ENCODE data around the gene AMDHD2. TPM values are rescaled to one million over a fixed set of nuclear protein-coding genes. Genes with fewer than 3 reads are reported as not detected.

AMDHD2 gene
- total and polyA plus RNA-seq, 2 experiments from 2014 or later, result 15.2 to 31.9 TPM

DNA sequence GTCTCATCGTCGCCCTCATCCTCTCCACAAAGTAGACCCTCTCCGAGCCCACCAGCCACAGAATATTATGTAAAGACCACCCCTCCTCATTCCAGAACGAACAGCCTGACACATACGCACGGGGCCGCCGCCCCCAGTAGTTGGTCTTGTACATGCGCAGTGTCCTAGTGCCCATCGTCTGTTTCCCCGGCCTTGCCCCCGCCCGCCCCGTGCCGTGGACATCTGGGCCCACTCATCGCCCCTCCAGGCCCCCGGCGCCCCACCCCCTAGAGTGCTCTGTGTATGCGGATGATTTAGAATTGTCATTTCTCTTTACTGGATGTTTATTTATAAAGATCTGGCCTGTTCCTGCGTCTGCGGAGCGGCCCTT, 475 bp upstream of the AMDHD2 start:
- peak overlapping the region; percentile 40; the same call in 1 of the 2 replicates for H3K4me3 ChIP-seq
- H3K27me3 ChIP-seq (replicated peaks; ENCODE audit: insufficient read depth), result no peaks in the 10 kb centered on the region
- peaks cover 10% of the 10 kb centered on the region; the same call in 1 of the 2 replicates for H3K36me3 ChIP-seq (ENCODE audit: low read depth)
- peaks cover 8% of the 10 kb centered on the region for H3F3A ChIP-seq (ENCODE audit: insufficient read depth)
- no peaks in the 10 kb centered on the region for H3K9me2 ChIP-seq (ENCODE audit: insufficient read depth)
- DNase-seq, result no peak
- peaks cover 6% of the 10 kb centered on the region; the same call in 1 of the 2 replicates for H4K20me1 ChIP-seq (ENCODE audit: insufficient read depth)
- H3K27ac ChIP-seq, result peak overlapping the region; percentile 67
- peak overlapping the region; percentile 87 for H3K9ac ChIP-seq
- in situ Hi-C loops (cut with MboI), result no loop called here
- H3K4me2 ChIP-seq (ENCODE audit: unreplicated experiment), result no peak overlapping the region
- no peak overlapping the region for H2AFZ ChIP-seq
- H3K79me2 ChIP-seq (ENCODE audit: insufficient read depth), result peaks cover 91% of the 10 kb centered on the region
- TF ChIP-seq EZH2 (IDR thresholded peaks at IDR 0.05; ENCODE audit: insufficient read depth, poor library complexity, severe bottlenecking) (no peak), EZH2phosphoT487 (IDR thresholded peaks at IDR 0.05; ENCODE audit: insufficient read depth, low read depth) (no peak)
- H3K4me1 ChIP-seq (ENCODE audit: insufficient read depth), result peaks cover 35% of the 10 kb centered on the region
- 10 to 20% methylated on average over 15 to 22 of the region's 22 CpGs for WGBS, 2 experiments (ENCODE audit: low coverage in 1 of 2, low lambda C conversion rate in 2 of 2, missing lambda C conversion rate in 2 of 2)
- no peaks in the 10 kb centered on the region for H3K9me3 ChIP-seq (ENCODE audit: low read depth)

DNA sequence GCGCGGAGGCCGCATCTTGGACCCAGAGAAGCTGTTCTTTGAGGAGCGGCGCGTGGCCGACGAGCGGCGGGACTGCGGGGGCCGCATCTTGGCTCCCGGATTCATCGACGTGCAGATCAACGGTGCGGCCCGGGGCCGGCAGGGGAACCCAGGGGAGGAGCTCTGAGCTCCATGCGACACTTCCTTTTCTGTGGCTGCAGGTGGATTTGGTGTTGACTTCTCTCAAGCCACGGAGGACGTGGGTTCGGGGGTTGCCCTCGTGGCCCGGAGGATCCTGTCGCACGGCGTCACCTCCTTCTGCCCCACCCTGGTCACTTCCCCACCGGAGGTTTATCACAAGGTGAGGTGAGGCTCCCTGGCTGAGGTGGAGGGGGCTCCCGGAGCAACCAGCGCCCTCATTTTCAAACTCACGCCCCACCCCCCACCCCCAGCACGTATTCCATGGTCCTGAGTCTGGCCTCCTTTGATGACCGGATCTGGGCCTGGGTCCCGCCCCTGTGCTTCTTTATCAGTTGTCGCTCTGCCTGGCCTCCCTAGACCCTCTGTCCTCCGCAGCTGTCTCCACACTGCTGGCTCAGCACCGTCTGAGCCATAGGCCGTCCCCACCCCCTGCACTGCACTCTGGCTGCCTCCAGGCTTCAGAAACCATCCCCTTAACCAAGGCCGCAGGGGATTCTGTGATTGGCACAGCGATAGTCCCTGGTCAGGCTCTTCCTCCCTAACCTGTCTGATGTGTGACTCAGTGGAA, 787 bp downstream of the AMDHD2 start:
- no peaks in the 10 kb centered on the region for H3K9me2 ChIP-seq (ENCODE audit: insufficient read depth)
- peak overlapping the region; percentile 32; the same call in 1 of the 2 replicates for H2AFZ ChIP-seq
- peaks cover 83% of the 10 kb centered on the region for H3K79me2 ChIP-seq (ENCODE audit: insufficient read depth)
- H3K36me3 ChIP-seq (ENCODE audit: low read depth), result peaks cover 12% of the 10 kb centered on the region; the same call in 1 of the 2 replicates
- in situ Hi-C loops (cut with MboI), result no loop called here
- no peaks in the 10 kb centered on the region for H3K9me3 ChIP-seq (ENCODE audit: low read depth)
- DNase-seq, result peak; percentile 67
- peaks cover 6% of the 10 kb centered on the region; the same call in 1 of the 2 replicates for H4K20me1 ChIP-seq (ENCODE audit: insufficient read depth)
- no peaks in the 10 kb centered on the region; the same call in 1 of the 2 replicates for H3F3A ChIP-seq (ENCODE audit: insufficient read depth)
- 11 to 18% methylated on average over 24 to 41 of the region's 41 CpGs for WGBS, 2 experiments (ENCODE audit: low coverage in 1 of 2, low lambda C conversion rate in 2 of 2, missing lambda C conversion rate in 2 of 2)
- no peaks in the 10 kb centered on the region for H3K27me3 ChIP-seq (replicated peaks; ENCODE audit: insufficient read depth)
- peak overlapping the region; percentile 79 for H3K4me2 ChIP-seq (ENCODE audit: unreplicated experiment)
- H3K27ac ChIP-seq, result peak overlapping the region; percentile 49
- no peak for TF ChIP-seq EZH2phosphoT487 (IDR thresholded peaks at IDR 0.05; ENCODE audit: insufficient read depth, low read depth)
- TF ChIP-seq EZH2 (IDR thresholded peaks at IDR 0.05; ENCODE audit: insufficient read depth, poor library complexity, severe bottlenecking), result no peak
- peak overlapping the region; percentile 87 for H3K9ac ChIP-seq
- H3K4me1 ChIP-seq (ENCODE audit: insufficient read depth), result peaks cover 28% of the 10 kb centered on the region
- H3K4me3 ChIP-seq, result peak overlapping the region; percentile 76

DNA sequence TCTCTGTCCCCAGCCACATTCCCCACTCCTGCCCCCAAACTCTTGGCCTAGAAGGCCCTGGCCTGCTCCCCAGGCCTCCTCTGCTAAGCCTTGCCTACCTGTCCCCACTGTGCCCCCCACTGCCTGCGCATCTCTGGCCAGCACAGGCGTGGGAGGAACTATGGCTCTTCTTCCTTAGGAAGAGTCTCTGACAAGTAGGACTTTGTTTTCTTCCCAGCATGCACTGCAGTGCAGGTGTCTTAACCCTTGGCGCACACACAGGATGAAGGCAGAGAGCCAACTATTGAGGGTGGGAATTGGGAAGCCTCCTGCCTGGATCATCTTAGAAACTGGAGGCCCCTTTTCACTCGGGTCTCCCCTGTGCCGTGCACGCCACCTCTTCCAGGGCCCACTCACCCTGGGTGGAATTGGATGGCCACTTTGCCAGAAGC, 3.6 kb downstream of the AMDHD2 start:
- Histone ChIP-seq H3K9me3 (ENCODE audit: low read depth) (no peaks in the 10 kb centered on the region), H3K79me2 (ENCODE audit: insufficient read depth) (peaks cover 54% of the 10 kb centered on the region), H3K4me3 (no peak overlapping the region), H3K4me2 (ENCODE audit: unreplicated experiment) (no peak overlapping the region), H3K36me3 (ENCODE audit: low read depth) (peaks cover 15% of the 10 kb centered on the region; the same call in 1 of the 2 replicates), H4K20me1 (ENCODE audit: insufficient read depth) (no peaks in the 10 kb centered on the region), H3K9ac (no peak overlapping the region), H3K9me2 (ENCODE audit: insufficient read depth) (no peaks in the 10 kb centered on the region), H2AFZ (no peak overlapping the region), H3F3A (ENCODE audit: insufficient read depth) (no peaks in the 10 kb centered on the region; the same call in 1 of the 2 replicates), H3K4me1 (ENCODE audit: insufficient read depth) (peaks cover 18% of the 10 kb centered on the region), H3K27ac (no peak overlapping the region), H3K27me3 (replicated peaks; ENCODE audit: insufficient read depth) (no peaks in the 10 kb centered on the region)
- in situ Hi-C loops (cut with MboI), result no loop called here
- DNase-seq, result no peak
- no peak for TF ChIP-seq EZH2 (IDR thresholded peaks at IDR 0.05; ENCODE audit: insufficient read depth, poor library complexity, severe bottlenecking)
- no peak for TF ChIP-seq EZH2phosphoT487 (IDR thresholded peaks at IDR 0.05; ENCODE audit: insufficient read depth, low read depth)
- WGBS, 2 experiments (ENCODE audit: low coverage in 1 of 2, low lambda C conversion rate in 2 of 2, missing lambda C conversion rate in 2 of 2), result 87 to 89% methylated on average over 6 of the region's 6 CpGs

DNA sequence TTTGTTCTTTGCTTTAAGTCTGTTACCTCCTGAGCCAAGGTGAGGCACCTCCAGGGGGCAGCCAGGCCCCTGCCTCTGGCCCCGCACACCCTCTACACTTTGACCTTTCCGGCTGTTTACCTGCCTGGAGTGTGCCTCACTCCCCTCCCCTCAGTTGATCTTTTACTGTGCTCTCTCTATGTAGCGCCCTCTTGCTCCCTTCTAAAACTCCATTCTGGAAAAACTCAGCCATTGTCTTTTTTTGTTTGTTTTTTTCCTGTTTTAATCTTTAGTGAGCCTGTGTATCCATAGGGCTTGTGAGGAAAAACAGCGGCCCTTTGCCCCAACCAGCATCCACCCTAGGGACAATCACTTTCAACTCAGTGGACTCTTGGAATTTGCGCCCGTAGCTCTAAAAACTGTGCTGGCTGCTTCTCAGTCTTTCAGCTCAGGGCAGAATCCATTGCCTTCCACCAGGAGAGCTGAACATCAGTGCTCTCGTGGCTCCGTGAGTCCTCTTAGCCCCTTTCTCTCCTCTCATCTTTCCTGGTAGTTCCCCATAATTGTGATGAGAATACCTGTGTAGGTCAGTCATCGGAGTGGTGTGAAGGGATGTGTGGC, 4.3 kb downstream of the AMDHD2 start:
- peaks cover 15% of the 10 kb centered on the region; the same call in 1 of the 2 replicates for H3K36me3 ChIP-seq (ENCODE audit: low read depth)

More for the DNA sequence above, 4.3 kb downstream of the AMDHD2 start:
- Histone ChIP-seq H3K27ac (no peak overlapping the region), H3F3A (ENCODE audit: insufficient read depth) (no peaks in the 10 kb centered on the region; the same call in 1 of the 2 replicates), H3K4me1 (ENCODE audit: insufficient read depth) (peaks cover 13% of the 10 kb centered on the region), H2AFZ (no peak overlapping the region), H3K9me3 (ENCODE audit: low read depth) (no peaks in the 10 kb centered on the region), H3K4me3 (no peak overlapping the region), H3K79me2 (ENCODE audit: insufficient read depth) (peaks cover 48% of the 10 kb centered on the region), H3K9me2 (ENCODE audit: insufficient read depth) (no peaks in the 10 kb centered on the region), H3K27me3 (replicated peaks; ENCODE audit: insufficient read depth) (no peaks in the 10 kb centered on the region), H3K4me2 (ENCODE audit: unreplicated experiment) (no peak overlapping the region), H4K20me1 (ENCODE audit: insufficient read depth) (no peaks in the 10 kb centered on the region), H3K9ac (no peak overlapping the region)
- 94 to 96% methylated on average over 9 of the region's 9 CpGs for WGBS, 2 experiments (ENCODE audit: low coverage in 1 of 2, low lambda C conversion rate in 2 of 2, missing lambda C conversion rate in 2 of 2)
- TF ChIP-seq EZH2 (IDR thresholded peaks at IDR 0.05; ENCODE audit: insufficient read depth, poor library complexity, severe bottlenecking) (no peak), EZH2phosphoT487 (IDR thresholded peaks at IDR 0.05; ENCODE audit: insufficient read depth, low read depth) (no peak)
- DNase-seq, result no peak
- in situ Hi-C loops (cut with MboI), result no loop called here

All from GM23248 (cell line).